ENCODE measurements around the gene F2RL3.
"Not testable (repeated sequence)": the region's sequence is repeated elsewhere in the genome, so short reads cannot be mapped to it uniquely, and the experiment has no call there.

The F2RL3 gene

DNA sequence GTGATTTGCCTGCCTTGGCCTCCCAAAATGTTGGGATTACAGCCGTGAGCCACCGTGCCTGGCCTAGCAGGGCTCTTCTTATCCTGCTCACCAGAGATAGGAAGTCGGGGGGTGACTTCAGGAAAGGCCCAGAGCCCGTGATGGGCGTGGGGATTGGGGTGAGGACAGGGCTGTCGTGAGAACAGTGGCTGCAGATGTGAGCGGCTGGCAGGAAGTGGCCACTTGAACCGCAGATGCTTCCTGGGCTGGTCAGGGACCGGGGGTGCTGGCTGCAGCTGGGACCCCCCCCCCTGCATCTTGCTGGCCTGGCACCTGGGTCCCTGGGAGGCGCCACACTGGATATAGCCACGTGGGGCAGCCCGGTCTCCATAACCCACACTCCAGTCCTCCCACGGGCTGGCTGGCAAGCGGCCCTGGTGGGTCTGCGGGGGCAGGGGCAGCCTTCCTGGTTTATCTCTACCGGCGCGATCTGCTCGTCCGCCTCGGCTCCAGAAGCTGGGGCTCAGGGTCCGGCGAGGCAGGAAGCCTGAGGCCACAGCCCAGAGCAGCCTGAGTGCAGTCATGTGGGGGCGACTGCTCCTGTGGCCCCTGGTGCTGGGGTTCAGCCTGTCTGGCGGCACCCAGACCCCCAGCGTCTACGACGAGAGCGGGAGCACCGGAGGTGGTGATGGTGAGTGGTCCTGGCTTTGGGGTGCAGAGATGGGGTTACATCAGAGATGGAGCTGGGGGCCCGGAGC lies at the start of gene F2RL3:
F2RL3 (plus strand) TSS at position 371 of the 737 bp plus-strand sequence; CDS start at position 562, 191 bp downstream.
- no peak for DNase-seq

DNA sequence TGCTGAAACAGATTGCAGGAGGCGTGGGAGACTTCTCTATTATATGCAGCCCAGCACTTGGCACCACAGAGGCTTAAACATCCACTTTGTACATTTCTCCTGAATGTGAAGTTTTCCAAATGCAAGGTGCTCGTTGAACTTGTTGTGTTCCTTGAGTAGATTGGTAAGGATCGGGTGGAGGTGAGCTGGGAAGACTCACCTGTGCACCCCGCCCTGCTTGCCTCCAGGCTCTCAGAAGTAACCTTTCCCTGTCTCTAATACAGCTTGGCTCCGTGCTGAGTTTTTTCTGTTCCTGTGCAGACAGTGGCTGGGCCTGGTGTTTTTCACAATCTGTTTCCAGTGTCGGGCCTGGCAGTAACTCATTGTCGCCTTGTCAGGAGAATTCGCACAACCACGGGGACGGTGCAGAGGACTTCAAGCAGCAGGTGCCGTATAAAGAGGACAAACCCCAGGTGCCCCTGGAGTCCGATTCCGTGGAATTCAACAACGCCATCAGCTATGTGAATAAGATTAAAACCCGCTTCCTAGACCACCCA lies 47.3 kb upstream of the F2RL3 start:
- no peak for DNase-seq

DNA sequence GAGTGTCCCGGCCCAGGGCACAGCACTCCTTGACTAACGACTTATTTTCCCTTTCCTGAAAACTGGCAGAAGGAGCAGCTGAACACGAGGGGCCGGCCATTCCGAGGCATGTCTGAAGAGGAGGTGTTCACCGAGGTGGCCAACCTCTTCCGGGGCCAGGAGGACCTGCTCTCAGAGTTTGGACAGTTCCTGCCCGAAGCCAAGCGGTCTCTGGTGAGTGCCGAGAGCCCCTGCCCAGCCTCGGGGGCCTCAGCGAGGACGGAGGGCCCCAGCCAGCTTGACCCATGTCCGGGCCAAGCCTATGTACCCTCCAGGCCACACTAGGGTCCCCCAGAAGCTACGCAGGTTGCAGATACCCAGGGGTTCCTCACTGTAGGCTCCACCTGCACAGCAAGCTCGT lies 41.9 kb upstream of the F2RL3 start:
- no peak for DNase-seq

DNA sequence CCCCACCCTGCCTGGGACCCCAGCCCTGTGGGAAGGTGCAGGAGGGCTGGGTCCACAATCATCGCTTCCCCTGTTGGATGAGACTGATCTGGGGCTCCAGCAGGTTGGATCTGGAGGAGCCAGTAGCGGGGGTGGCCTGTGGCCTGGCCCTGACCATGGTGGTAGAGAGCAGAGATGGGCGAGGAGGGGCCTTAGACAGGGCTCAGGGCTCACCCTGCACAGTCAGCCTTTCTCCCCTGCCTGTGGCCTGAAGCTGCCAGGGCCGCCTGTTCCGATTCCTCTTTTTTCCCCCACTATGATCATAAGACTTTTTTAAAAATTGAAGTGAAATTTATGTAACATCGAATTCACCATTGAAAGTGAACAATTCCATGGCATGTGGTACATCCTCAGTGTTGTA lies 41.4 kb upstream of the F2RL3 start:
- no peak for DNase-seq

DNA sequence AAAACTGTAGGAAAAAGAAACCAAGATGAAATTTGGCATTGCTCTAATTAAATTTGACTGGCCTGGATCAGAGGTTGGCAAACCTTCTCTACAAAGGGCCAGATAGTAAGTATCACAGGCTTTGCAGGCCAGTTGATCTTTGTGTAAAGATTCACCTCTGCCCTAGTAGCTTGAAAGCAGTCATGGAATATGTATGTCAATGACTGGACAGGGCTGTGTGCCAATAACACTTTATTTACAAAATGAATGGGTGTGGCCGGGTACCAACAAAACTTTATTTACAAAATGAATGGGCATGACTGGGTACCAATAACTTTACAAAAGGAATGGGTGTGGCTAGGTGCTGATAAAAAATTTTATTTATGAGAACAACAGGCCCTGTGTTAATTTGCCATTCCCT lies 39.6 kb upstream of the F2RL3 start:
- DNase-seq = no peak

DNA sequence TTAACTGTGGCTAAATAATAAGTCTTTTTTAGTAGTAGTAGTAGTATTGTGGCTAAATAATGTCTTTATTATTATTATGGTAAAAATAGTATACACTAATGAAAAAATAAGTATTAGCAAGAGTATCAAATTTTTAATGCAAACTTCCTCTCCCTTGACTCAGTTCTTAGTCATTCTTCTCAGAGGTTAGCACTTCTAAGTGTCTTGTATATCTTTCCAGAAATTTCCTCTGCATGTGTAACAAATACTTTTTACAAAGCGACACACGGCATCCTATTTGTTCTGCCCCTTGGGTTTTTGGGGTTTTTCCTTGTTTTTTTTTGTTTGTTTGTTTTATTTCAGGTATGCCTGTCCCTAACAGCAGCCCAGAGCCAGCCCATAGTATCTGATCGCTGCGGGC lies 38.7 kb upstream of the F2RL3 start:
- no peak for DNase-seq

DNA sequence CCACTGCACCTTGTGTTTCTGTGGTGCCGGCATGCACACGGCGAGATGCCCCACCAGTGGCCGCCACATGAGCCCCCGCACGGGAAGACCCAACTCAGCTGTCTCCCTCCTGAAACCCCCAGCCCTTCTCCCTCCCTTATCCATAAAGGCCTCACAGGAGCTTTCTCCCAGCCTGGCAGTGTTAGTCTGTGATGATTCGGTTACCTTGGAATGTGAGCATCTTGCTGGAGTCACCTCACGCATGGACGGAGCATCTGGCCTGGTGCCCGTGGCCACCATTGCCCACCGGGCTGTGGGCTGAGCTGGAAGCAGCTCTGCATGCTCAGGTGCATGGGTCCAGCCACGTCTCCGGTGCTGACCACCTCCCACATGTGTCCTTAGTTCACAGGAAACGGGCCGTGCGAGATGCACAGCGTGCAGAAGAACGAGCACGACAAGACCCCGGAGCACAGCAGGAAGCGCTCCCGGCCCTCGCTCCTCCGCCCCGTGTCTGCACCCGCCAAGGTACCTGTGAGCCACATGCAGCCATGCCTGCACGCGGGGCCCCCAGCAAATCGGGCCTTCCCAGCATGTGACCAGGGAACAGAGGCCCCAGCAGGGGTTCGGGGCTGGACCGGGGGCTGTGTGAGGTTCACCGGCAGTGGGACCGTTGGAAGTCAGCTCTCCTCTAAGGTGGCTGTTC lies 37.6 kb upstream of the F2RL3 start:
- DNase-seq = no peak

DNA sequence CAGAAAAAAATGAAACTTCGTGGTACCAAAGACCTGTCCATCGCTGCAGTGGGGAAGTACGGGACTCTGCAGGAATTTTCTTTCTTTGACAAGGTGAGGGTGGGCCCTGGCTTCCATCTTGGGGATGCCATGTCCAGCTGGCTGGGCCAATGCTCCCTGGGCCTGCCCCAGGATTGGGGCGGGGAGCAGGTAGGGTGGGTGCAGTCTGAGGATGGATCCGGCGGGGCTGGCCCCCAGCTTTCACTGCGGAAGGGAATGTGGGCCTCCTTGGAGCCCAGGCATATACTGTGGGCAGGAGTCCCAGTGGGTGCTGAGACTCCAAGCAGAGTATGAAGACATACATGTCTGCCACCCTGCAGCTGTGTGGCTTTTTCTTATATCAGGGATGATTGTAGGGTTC lies 35.7 kb upstream of the F2RL3 start:
- no peak for DNase-seq

DNA sequence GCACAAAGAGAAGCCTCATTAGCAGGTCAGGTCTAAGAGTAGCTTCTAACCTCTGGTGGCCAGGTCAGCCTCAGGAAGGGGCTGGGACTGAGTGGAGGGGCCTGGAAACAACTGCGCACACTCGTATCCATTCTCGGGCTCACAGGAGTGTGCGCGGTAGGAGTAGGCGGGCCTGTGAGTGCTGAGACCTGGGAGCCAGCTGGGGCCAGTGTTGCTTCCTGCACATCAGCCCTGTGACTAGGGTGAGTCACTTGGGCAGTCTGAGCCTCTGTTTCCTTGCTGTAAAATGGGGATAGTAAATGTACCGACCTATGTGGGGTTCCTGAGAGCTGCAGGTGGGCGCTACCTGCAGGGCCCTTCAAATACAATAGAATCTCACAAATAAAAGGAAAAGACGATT lies 32.7 kb upstream of the F2RL3 start:
- no peak for DNase-seq

DNA sequence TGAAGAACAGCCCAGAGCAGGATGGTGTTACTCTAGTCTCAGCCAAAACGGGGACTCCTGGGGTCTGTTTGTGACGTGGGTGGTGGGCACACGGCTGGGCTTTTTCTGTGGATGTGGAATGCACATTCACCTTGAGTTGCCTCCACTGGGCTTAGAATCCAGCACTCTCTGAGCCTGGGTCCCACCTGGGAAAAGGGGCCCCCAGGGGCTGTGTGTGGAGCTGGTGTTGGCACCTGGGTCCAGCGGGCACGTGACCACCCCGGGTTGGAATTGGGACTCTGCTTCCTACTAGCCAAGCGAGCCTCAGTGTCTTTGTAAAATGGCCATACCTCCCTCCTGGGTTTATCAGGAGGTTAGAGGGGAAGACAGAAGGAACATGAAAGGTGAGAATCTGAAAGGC lies 29.2 kb upstream of the F2RL3 start:
- no peak for DNase-seq

DNA sequence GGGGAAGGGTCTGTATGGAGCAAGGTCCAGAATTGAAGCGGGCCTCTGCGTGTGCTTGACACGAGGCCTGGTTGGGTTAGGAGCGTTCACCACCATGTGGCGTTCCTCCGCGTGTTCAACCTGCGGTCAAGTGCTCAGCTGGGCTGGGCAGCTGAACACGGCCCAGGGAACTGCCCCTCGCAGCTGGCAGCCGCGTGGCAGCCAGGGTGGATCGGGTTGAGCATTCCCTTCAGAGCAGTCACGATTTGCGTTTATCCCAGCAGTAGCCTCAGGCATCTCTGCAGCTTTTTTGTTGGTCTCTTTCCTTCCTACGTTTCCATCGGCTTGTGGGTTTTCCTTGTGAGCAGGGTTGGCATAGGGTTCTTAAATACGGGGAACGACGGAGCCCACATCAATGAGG lies 28.7 kb upstream of the F2RL3 start:
- DNase-seq = no peak

DNA sequence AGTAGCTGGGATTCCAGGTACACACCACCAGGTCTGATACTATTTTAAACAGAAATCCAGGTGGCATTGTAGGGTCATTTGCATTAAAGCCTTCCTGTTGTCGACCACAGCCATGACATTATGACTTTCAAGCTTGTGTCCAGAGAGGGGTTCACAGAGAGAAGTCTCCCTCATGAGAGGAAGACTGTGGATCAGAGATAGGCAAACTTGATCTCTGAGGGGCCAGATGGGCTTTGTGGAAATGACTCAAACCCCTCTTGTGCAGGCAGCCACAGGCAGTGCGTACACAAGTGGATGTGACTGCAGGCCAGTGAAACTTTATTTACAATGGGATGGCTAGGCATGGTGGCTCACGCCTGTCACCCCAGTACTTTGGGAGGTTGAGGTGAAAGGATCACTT lies 27.8 kb upstream of the F2RL3 start:
- DNase-seq = no peak

DNA sequence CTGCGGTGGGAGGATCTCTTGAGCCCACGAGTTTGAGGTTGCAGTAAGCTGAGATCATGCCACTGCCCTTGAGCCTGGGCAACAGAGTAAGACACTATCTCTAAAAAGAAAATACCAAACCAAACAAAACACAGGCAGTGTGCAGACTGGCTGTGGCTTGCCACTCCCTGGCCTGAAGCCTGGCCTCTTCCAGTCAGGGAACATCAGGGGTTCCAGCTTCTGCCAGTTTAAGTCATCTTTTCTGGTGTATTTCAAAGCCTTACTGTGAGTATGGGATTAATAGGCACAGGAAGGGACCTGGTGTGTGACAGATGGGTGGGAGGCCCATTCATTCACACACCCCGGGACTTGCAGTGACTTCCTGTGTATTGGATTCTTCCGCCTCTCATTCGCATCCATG lies 27.0 kb upstream of the F2RL3 start:
- DNase-seq = no peak

DNA sequence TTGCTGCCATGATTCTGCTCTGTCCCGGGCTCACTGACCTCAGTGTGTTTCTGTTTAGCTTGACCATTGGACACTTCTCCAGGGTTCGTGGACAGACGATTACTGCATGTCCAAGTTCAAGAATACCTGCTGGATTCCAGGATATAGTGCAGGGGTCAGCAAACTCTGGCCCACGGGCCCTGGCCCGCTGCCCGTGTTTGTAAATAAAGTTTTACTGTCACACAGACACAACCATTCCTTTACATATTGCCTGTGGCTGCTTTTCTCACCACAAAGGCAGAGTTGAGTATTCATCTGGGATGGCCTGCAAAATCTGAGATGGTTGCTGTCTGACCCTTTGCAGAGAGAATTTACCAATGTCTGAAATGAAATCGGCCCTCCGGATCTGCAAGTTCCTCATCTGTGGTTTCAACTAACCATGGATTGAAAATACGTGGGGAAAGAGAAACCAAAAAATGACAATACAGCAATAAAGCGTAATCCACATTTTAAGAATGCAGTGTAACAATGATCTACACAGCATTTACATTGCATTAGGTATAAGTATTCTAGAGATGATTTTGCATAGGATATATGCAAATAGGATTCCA lies 25.9 kb upstream of the F2RL3 start:
- DNase-seq = no peak

DNA sequence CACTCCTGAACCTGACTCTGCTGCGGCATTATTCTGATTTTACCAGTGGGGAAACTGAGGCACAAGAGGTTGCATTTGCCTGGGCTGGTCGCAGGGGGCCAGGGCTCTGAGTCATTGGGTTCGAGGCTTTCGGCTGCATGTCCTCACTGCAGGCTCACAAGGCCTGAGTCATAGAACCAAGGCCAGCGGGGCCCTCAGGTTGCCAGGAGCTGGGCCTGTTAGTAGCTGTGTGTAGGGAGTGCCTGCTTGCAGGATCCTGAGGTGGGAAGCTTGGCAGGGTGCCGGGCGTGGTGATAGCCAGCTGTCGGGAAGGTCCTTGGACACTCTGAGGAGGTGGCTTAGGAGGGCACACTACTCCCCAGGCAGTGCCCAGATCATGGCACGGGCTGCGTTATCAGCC lies 21.6 kb upstream of the F2RL3 start:
- DNase-seq = no peak

DNA sequence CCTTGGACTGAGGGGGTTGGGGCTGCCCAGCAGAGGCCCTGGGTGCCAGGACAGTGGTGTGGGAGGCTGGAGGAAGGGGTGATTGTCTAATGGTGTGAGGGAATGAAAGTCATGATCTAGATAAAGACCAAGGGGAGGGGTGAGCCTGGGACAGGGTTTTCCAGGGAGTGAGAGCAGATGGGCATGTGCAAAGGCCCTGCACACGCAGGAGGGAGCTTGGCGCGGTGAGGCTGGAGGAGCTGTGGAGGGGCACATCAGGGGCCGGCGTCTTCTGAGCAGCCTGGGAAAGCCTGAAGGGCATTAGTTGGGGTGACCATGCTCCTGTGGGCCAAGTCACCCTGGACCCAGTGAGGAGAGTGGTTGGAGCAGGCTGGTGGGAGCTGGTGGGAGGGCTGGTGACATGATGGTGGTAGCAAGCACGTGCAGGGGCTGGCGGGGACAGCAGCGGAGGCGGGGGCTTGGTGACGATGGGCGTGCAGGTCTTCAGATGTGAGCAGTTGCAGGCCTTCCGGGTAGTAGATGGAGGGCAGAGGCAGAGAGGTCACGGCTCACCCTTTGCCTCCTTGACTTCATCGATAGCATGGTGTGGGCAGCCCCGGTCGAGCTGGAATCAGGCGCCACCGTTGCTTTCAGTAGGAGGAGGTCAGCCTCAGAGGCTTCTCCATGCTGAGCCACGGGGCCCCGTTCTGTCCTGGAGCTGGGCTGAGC lies 20.2 kb upstream of the F2RL3 start:
- no peak for DNase-seq

DNA sequence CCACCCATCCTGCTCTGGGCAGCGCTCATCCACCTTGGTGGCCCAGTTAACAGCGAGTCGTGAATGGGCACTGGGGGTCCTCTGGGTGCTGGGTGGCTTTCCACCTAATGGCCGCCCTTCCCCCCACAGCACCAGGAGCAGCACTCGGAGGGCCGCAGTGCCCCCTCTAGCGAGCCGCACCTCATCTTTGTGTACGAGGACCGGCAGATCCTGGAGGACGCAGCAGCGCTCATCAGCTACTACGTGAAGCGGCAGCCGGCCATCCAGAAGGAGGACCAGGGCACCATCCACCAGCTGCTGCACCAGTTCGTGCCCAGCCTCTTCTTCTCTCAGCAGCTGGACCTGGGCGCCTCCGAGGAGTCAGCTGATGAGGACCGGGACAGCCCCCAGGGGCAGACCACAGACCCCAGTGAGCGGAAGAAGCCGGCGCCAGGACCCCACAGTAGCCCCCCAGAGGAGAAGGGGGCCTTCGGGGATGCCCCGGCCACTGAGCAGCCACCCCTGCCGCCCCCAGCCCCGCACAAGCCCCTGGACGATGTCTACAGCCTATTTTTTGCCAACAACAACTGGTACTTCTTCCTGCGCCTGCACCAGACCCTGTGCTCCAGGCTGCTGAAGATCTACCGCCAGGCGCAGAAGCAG lies 19.3 kb upstream of the F2RL3 start:
- DNase-seq = no peak

DNA sequence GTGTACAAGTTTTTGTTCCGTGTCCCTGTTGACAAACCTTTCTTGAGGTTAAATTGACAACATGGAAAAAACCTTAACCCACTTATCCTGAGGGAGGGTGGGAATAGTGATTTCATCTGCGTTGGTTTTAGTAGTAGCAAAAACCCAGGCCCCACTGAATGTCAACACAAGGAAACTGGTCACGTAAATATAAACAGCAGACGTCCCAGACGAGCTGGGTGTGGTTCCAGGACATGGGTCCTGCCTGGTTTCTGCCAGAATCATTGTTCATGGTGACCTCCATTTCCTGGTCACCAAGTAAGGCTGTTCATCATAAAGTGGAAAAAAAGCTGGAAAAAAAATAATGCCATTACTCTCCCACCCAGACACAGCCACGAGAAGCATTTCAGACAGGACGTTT lies 16.9 kb upstream of the F2RL3 start:
- no peak for DNase-seq

DNA sequence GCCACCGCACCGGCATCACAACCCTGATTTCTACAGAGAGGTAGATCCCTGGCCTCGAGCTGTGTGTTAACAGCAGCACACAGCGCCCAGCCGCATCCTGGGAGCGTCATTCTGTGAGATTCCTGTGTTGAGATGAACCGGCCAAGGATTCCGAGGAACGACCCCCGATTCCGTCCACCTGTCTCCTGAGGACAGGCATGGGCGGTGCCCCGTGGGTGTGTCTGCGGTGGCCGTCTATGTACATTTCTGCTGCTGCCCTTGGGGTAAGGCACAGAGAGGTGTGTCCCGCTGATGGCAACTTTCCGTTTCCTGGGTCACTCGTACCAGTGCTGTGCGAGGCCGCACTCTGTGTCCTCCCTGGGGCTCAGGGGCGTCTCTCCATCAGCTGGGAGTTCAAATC lies 16.1 kb upstream of the F2RL3 start:
- DNase-seq = no peak

DNA sequence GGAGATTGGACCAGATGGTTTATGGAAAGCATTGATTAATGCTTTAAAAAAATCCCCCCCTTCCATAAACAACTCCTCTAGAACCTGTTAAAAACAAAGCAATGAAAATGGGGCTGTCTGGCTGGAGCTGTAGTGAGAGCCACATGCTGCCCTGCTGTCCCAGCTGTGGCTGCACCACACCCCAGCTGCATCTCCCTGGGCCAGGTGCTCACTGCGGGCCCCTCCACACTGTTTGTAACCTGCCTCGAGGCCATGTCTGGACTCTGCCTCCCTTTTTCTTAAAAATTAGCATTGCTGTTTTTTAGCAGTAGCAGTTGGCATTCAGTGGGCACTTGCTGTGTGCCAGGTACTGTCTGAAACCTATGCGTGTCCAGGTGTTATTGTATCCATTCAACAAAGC lies 15.2 kb upstream of the F2RL3 start:
- DNase-seq = no peak

DNA sequence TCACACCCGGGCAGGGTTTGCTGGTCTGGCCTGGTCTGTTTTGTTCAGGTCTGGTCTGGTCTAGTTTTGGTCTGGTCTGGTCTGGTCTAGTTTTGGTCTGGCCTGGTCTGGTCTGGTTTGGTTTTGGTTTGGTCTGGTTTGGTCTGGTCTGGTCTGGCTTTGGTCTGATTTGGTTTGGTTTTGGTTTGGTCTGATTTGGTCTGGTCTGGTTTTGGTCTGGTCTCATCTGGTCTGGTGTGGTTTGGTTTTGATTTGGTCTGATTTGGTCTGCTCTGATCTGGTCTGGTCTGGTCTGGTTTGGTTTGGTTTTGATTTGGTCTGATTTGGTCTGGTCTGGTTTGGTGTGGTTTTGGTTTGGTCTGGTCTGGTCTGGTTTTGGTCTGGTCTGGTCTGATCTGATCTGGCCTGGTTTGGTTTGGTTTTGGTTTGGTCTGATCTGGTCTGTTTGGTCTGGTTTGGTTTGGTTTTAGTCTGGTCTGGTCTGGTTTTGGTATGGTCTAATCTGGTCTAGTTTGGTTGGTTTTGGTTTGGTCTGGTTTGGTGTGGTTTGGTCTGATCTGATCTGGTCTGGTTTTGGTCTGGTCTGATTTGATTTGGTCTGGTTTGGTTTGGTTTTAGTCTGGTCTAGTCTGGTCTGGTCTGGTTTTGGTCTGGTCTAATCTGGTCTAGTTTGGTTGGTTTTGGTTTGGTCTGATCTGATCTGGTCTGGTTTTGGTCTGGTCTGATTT lies 14.4 kb upstream of the F2RL3 start:
- no peak for DNase-seq

DNA sequence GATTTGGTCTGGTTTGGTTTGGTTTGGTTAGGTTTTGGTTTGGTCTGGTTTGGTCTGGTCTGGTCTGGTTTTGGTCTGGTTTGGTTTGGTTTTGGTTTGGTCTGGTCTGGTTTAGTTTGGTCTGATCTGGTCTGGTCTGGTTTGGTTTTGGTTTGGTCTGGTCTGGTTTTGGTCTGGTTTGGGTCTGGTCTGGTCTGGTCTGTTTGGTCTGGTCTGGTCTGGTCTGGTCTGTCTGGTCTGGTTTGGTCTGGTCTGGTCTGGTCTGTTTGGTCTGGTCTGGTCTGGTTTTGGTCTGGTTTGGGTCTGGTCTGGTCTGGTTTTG lies 13.9 kb upstream of the F2RL3 start:
- DNase-seq = not testable (repeated sequence)

Data from stimulated activated CD4-positive, alpha-beta T cell treated with anti-CD3 and anti-CD28 coated beads, Interleukin-4, amount 100 ng/mL, for 24 hours (primary cell).